HepG2 (cell line): ENCODE measurements around the gene NPW. TPM values are rescaled to one million over a fixed set of nuclear protein-coding genes. Genes with fewer than 3 reads are reported as not detected.
A peak's percentile ranks its signal among the peaks of the same experiment; 100 is the strongest.

ENCODE experiments used
- FOSL2 ChIP-seq: sonication (generic); formaldehyde crosslinking; IDR thresholded peaks from 2 replicates; pipeline ENCODE4 v1.4.0; 2020; ENCODE audit warnings: missing genetic modification reagents
- GLI4 ChIP-seq: sonication (generic); formaldehyde crosslinking; IDR thresholded peaks from 2 replicates; pipeline ENCODE4 v1.5.1; 2020; ENCODE audit warnings: missing genetic modification reagents, mild to moderate bottlenecking, moderate library complexity, borderline replicate concordance
- HNF1B ChIP-seq: sonication (generic); formaldehyde crosslinking; IDR thresholded peaks from 2 replicates; pipeline ENCODE4 v1.5.1; 2020; ENCODE audit warnings: mild to moderate bottlenecking, moderate library complexity, missing genetic modification reagents
- HOXD1 ChIP-seq: sonication (generic); formaldehyde crosslinking; IDR thresholded peaks from 2 replicates; pipeline ENCODE4 v1.5.0; 2020; ENCODE audit warnings: missing genetic modification reagents
- KLF6 ChIP-seq: IDR thresholded peaks from 2 replicates; pipeline ENCODE4 v1.8.0; 2016; ENCODE audit warnings: missing biosample characterization, missing genetic modification reagents
- NBN ChIP-seq: fragments of 450-650 bp; conservative IDR thresholded peaks from 2 replicates; pipeline ENCODE4 v1.6.1; 2017
- PAX8 ChIP-seq: sonication (generic); formaldehyde crosslinking; IDR thresholded peaks from 2 replicates; pipeline ENCODE4 v1.8.0; 2022; ENCODE audit warnings: mild to moderate bottlenecking, missing genetic modification reagents, borderline replicate concordance
- POLR2AphosphoS5 ChIP-seq: IDR thresholded peaks from 2 replicates; pipeline ENCODE4 v1.6.1; 2012; ENCODE audit warnings: low read depth, low read length
- SALL1 ChIP-seq: sonication (generic); formaldehyde crosslinking; IDR thresholded peaks from 2 replicates; pipeline ENCODE4 v1.8.0; 2022; ENCODE audit warnings: mild to moderate bottlenecking, missing genetic modification reagents
- ZBTB42 ChIP-seq: sonication (generic); formaldehyde crosslinking; IDR thresholded peaks from 2 replicates; pipeline ENCODE4 v1.5.0; 2020; ENCODE audit warnings: mild to moderate bottlenecking, missing genetic modification reagents
- ZNF329 ChIP-seq: sonication (generic); formaldehyde crosslinking; IDR thresholded peaks from 2 replicates; pipeline ENCODE4 v1.9.0; 2021; ENCODE audit warnings: low read depth, mild to moderate bottlenecking, missing genetic modification reagents
- ZNF354B ChIP-seq: sonication (generic); formaldehyde crosslinking; IDR thresholded peaks from 2 replicates; pipeline ENCODE4 v1.8.0; 2022; ENCODE audit warnings: mild to moderate bottlenecking, missing genetic modification reagents
- ZNF660 ChIP-seq: sonication (generic); formaldehyde crosslinking; IDR thresholded peaks from 2 replicates; pipeline ENCODE4 v1.5.1; 2020; ENCODE audit warnings: mild to moderate bottlenecking, low read depth, missing genetic modification reagents, borderline replicate concordance
- ZNF749 ChIP-seq: sonication (generic); formaldehyde crosslinking; IDR thresholded peaks from 2 replicates; pipeline ENCODE4 v1.8.0; 2022; ENCODE audit warnings: mild to moderate bottlenecking, missing genetic modification reagents, moderate library complexity, borderline replicate concordance
- ZNF772 ChIP-seq: sonication (generic); formaldehyde crosslinking; IDR thresholded peaks from 2 replicates; pipeline ENCODE4 v1.5.0; 2020; ENCODE audit warnings: mild to moderate bottlenecking, missing genetic modification reagents
- polyA plus RNA-seq, 8 experiments: library from polyadenylated mRNA; depleted of rRNA in 3 of 8; stranded (reverse) in 7 of 8; unstranded in 1 of 8; fragments of >200 nt; fragmentation: Illumina TruSeq in 4 of 8; extraction: Trizol in 4 of 8; gene quantifications; 2 replicates each; pipeline versions ENCODE4 v1.2.1 to v1.2.3, GENCODE V29; 2011 to 2016; ENCODE audit warnings: low read depth in 4 of 8, missing spikeins in 1 of 8, mixed read lengths in 1 of 8; ENCODE audit not compliant: insufficient read depth in 1 of 8
- total RNA-seq, 5 experiments: library from RNA; depleted of rRNA; stranded (reverse); fragments of >200 nt; fragmentation: Illumina TruSeq; extraction: Trizol; gene quantifications; 2 replicates each; pipeline ENCODE4 v1.2.3, GENCODE V29; 2016; ENCODE audit warnings: low read depth in 1 of 5
- TF ChIP-seq, protein P1 (sequence below), 2 experiments: IDR thresholded peaks; 2 replicates each; pipeline ENCODE4 v1.6.1; 2011 to 2012; ENCODE audit warnings: low read length in 2 of 2, borderline replicate concordance in 1 of 2, low read depth in 1 of 2, mild to moderate bottlenecking in 1 of 2, moderate library complexity in 1 of 2
- TF ChIP-seq, protein P2 (sequence below): sonication (generic); formaldehyde crosslinking; IDR thresholded peaks from 2 replicates; pipeline ENCODE4 v1.5.0; 2020; ENCODE audit warnings: missing genetic modification reagents
- TF ChIP-seq, protein P3 (sequence below): sonication (generic); formaldehyde crosslinking; IDR thresholded peaks from 2 replicates; pipeline ENCODE4 v1.5.0; 2020; ENCODE audit warnings: missing genetic modification reagents
- TF ChIP-seq, protein P4 (sequence below): sonication (generic); formaldehyde crosslinking; IDR thresholded peaks from 2 replicates; pipeline ENCODE4 v1.4.0; 2020; ENCODE audit warnings: missing genetic modification reagents, low read depth, mild to moderate bottlenecking, borderline replicate concordance
- TF ChIP-seq, protein P5 (sequence below): sonication (generic); formaldehyde crosslinking; IDR thresholded peaks from 2 replicates; pipeline ENCODE4 v1.5.0; 2020; ENCODE audit warnings: mild to moderate bottlenecking, missing genetic modification reagents

Gene NPW
- total and polyA plus RNA-seq, 2 of the 13 experiments (the other 11 are each of a cell fraction or from before 2014, with no cell fraction given): 0.24 to 0.97 TPM

- TF ChIP-seq, protein P1, sequence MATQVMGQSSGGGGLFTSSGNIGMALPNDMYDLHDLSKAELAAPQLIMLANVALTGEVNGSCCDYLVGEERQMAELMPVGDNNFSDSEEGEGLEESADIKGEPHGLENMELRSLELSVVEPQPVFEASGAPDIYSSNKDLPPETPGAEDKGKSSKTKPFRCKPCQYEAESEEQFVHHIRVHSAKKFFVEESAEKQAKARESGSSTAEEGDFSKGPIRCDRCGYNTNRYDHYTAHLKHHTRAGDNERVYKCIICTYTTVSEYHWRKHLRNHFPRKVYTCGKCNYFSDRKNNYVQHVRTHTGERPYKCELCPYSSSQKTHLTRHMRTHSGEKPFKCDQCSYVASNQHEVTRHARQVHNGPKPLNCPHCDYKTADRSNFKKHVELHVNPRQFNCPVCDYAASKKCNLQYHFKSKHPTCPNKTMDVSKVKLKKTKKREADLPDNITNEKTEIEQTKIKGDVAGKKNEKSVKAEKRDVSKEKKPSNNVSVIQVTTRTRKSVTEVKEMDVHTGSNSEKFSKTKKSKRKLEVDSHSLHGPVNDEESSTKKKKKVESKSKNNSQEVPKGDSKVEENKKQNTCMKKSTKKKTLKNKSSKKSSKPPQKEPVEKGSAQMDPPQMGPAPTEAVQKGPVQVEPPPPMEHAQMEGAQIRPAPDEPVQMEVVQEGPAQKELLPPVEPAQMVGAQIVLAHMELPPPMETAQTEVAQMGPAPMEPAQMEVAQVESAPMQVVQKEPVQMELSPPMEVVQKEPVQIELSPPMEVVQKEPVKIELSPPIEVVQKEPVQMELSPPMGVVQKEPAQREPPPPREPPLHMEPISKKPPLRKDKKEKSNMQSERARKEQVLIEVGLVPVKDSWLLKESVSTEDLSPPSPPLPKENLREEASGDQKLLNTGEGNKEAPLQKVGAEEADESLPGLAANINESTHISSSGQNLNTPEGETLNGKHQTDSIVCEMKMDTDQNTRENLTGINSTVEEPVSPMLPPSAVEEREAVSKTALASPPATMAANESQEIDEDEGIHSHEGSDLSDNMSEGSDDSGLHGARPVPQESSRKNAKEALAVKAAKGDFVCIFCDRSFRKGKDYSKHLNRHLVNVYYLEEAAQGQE (IDR thresholded peaks at IDR 0.05; ENCODE audit: borderline replicate concordance in 1 of 2, low read depth in 1 of 2, low read length in 2 of 2): no peak
- peak; percentile 74; the same call in 1 of the 2 replicates for TF ChIP-seq ZNF772 (CRISPR knock-in tag)
- TF ChIP-seq HOXD1 (CRISPR knock-in tag): peak; percentile 26; the same call in 1 of the 2 replicates
- TF ChIP-seq PAX8 (CRISPR knock-in tag): 0 out of 2 replicates have a peak, but pooled peaks have one; percentile 86
- TF ChIP-seq ZNF329 (CRISPR knock-in tag): no peak; the same call in 1 of the 2 replicates
- TF ChIP-seq FOSL2 (CRISPR knock-in tag): peak; percentile 70
- TF ChIP-seq, protein P2, sequence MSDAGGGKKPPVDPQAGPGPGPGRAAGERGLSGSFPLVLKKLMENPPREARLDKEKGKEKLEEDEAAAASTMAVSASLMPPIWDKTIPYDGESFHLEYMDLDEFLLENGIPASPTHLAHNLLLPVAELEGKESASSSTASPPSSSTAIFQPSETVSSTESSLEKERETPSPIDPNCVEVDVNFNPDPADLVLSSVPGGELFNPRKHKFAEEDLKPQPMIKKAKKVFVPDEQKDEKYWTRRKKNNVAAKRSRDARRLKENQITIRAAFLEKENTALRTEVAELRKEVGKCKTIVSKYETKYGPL (CRISPR knock-in tag): no peak
- peak; percentile 60; the same call in 1 of the 2 replicates for TF ChIP-seq ZNF749
- TF ChIP-seq, protein P3, sequence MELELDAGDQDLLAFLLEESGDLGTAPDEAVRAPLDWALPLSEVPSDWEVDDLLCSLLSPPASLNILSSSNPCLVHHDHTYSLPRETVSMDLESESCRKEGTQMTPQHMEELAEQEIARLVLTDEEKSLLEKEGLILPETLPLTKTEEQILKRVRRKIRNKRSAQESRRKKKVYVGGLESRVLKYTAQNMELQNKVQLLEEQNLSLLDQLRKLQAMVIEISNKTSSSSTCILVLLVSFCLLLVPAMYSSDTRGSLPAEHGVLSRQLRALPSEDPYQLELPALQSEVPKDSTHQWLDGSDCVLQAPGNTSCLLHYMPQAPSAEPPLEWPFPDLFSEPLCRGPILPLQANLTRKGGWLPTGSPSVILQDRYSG: no peak
- no peak; the same call in 1 of the 2 replicates for TF ChIP-seq ZBTB42 (CRISPR knock-in tag)
- TF ChIP-seq, protein P4, sequence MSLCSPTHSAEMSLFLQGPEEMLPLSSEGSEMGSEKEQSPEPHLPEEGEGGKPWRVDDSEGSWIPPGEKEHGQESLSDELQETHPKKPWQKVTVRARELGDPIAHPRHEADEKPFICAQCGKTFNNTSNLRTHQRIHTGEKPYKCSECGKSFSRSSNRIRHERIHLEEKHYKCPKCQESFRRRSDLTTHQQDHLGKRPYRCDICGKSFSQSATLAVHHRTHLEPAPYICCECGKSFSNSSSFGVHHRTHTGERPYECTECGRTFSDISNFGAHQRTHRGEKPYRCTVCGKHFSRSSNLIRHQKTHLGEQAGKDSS (CRISPR knock-in tag): peak; percentile 92
- TF ChIP-seq NBN: no peak
- TF ChIP-seq POLR2AphosphoS5: peak; percentile 88
- TF ChIP-seq ZNF354B (CRISPR knock-in tag): no peak
- peak; percentile 84; the same call in 1 of the 2 replicates for TF ChIP-seq HNF1B (CRISPR knock-in tag)
- TF ChIP-seq GLI4 (CRISPR knock-in tag): 0 out of 2 replicates have a peak, but pooled peaks have one; percentile 94
- TF ChIP-seq SALL1: peak; percentile 89
- 0 out of 2 replicates have a peak, but pooled peaks have one; percentile 84 for TF ChIP-seq KLF6 (CRISPR knock-in tag)
- TF ChIP-seq ZNF660 (CRISPR knock-in tag): no peak
- TF ChIP-seq, protein P5, sequence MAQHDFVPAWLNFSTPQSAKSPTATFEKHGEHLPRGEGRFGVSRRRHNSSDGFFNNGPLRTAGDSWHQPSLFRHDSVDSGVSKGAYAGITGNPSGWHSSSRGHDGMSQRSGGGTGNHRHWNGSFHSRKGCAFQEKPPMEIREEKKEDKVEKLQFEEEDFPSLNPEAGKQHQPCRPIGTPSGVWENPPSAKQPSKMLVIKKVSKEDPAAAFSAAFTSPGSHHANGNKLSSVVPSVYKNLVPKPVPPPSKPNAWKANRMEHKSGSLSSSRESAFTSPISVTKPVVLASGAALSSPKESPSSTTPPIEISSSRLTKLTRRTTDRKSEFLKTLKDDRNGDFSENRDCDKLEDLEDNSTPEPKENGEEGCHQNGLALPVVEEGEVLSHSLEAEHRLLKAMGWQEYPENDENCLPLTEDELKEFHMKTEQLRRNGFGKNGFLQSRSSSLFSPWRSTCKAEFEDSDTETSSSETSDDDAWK (CRISPR knock-in tag): no peak
Observed at GRCh38 chr16:1971796-1972489, 47.6 kb upstream of the NPW start, which contains the start of gene TBL3 (continued).
